ENCODE measurements around the gene FBXW2.

DNA sequence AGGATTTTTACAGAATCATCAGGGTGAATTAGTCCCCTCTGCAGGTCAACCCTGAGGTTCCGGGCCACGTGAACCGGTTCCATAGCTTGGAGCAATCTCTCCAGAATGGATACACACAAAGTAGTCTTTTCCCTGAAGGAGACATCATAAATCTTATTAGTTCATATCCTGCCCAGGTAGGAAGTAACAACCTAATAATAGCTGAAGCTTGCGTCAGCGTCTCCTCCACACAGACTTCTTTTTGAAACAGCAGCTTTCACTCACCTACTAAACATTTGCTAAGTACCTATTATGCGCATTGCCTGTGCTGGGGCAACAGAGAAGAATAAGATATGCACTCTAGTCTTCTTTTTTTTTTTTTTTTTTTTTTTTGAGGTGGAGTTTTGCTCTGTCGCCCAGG lies 40.1 kb upstream of the FBXW2 start:
- TF ChIP-seq, protein P1, sequence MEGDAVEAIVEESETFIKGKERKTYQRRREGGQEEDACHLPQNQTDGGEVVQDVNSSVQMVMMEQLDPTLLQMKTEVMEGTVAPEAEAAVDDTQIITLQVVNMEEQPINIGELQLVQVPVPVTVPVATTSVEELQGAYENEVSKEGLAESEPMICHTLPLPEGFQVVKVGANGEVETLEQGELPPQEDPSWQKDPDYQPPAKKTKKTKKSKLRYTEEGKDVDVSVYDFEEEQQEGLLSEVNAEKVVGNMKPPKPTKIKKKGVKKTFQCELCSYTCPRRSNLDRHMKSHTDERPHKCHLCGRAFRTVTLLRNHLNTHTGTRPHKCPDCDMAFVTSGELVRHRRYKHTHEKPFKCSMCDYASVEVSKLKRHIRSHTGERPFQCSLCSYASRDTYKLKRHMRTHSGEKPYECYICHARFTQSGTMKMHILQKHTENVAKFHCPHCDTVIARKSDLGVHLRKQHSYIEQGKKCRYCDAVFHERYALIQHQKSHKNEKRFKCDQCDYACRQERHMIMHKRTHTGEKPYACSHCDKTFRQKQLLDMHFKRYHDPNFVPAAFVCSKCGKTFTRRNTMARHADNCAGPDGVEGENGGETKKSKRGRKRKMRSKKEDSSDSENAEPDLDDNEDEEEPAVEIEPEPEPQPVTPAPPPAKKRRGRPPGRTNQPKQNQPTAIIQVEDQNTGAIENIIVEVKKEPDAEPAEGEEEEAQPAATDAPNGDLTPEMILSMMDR (IDR thresholded peaks at IDR 0.05) = no peak
- TF ChIP-seq POLR2A (IDR thresholded peaks at IDR 0.05) = no peak
- no peak for TF ChIP-seq POLR2AphosphoS5 (IDR thresholded peaks at IDR 0.05)
- TF ChIP-seq EP300 (IDR thresholded peaks at IDR 0.05) = no peak

All from stomach (tissue), 4 donors.